Thyroid gland (tissue), 4 donors: ENCODE results near the gene FAM53A.

Source experiments
- CTCF ChIP-seq, 6 experiments: fragments of 200-600 bp in 3 of 6; fragments of 450-650 bp in 3 of 6; sonication (generic) in 3 of 6; IDR thresholded peaks; one replicate each; pipeline ENCODE4 v1.5.1; 2016 to 2019; ENCODE audit warnings: antibody characterized with exemption in 6 of 6, mild to moderate bottlenecking in 2 of 6, inconsistent platforms in 1 of 6, moderate library complexity in 1 of 6
- POLR2A ChIP-seq, 2 donors: fragments of 450-650 bp; IDR thresholded peaks; one replicate each; pipeline ENCODE4 v1.6.1; 2017; ENCODE audit warnings: antibody characterized with exemption in 2 of 2, mild to moderate bottlenecking in 2 of 2, moderate library complexity in 1 of 2

DNA sequence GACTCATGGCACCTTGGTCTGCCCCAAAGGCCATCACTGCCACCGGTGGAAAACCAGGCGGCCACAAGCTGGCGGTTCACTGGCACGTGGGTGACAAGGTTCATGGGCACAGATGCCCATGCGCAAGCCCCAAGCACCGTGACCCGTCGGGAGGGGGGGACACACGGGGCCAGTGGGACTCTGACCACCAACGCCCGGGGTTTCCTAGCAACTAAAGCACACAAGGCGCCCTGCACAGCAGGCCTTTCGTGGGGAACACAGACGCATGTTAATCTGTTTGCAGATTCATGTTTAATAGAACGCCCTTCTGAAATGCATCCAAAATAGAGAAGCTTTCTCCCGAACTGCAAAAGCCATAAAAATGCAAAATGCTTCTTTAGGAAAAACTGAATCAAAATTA lies 43.9 kb downstream of the FAM53A start:
- TF ChIP-seq CTCF (IDR thresholded peaks at IDR 0.05) (no peak), POLR2A (IDR thresholded peaks at IDR 0.05) (no peak)
